HG02678 (cell line): ENCODE measurements around the gene PDRG1.

Source experiments
- ATAC-seq: cut with Tn5 transposase; IDR thresholded peaks from one replicate; pipeline ENCODE4 v1.9.1; 2021; ENCODE audit warnings: mild to moderate bottlenecking, moderate library complexity; ENCODE audit not compliant: unreplicated experiment

Gene PDRG1

DNA sequence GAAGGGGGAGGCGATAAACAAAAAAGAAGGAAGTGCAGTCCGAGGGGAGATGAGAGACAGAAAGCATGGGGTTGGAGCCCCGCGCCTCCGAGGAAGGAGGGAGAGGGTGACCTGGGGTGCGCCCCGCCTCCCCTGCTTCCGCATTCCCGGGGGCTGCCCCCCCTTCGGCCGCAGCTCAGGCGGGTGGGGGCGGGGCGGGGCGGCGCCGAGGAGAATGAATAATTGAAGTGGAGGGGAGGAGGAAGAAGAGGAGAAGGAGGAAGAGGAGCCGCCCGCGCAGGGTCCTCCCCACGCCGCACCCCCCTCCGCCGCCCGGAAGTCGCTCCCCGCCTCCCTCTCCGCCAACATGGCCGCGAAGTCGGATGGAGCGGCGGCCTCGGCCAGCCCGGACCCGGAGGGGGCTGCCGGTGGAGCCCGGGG, 16.0 kb upstream of the PDRG1 start, which contains the start of gene XKR7:
TSS of gene XKR7 (plus strand) at position 322 of the 420 bp plus-strand sequence. CDS start at position 347, 25 bp downstream.
- ATAC-seq = no peak

- no peak for ATAC-seq
These were observed 15.3 kb upstream of the PDRG1 start for GRCh38 chr20:31966991-31967655.

- no peak for ATAC-seq
These were observed 12.0 kb upstream of the PDRG1 start for GRCh38 chr20:31963889-31964288.

GRCh38 chr20:31962761-31963160, 10.9 kb upstream of the PDRG1 start:
- no peak for ATAC-seq

GRCh38 chr20:31956556-31957526, 5.0 kb upstream of the PDRG1 start:
- no peak for ATAC-seq

DNA sequence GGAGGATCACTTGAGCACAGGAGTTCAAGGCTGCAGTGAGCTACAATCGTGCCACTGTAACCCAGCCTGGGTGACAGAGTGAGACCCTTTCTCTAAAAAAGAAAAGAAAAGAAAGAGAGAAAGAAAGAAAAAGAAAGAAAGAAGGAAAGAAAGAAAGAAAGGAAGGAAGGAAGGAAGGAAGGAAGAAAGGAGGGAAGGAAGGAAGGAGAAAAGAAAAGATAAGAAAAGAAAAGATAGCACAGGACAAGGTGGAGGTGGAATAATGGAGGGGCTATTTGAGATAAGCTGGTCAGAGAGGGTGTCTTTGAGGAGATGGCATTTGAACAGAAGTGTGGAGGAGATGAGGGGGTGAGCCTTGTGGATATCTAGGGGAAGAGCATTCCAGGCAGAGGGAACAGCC, 2.7 kb upstream of the PDRG1 start:
- ATAC-seq = no peak

DNA sequence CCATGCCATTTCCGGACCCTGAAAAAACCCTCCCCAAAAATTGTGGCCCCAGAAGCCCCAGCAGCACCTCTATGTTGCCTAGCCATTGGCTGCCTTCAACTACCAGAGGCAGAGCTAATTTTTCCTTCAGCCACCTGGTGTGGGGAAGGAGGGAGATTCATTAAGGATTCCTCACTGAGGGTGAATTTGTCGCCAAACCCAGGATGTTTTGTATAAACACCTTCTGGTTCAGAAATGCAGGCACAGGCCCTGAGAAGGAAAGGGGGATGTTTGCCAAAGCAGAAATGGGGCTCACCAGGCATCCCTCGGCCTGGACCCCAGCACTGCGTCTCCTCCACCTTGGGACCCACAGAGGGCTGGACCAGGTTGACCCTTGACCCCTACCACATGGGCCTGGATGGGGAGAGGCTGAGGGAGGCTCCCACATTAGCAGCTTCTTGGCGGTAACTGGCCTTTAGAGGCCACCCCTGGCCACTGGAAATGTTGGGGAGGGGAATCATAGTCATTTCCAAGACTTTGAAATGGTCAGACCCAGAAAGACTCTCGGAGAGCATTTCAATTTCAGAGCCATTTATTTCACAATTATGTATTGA, 1.8 kb upstream of the PDRG1 start:
- ATAC-seq = no peak

- ATAC-seq = no peak
These were observed 680 bp downstream of the PDRG1 start for GRCh38 chr20:31951203-31951529.

DNA sequence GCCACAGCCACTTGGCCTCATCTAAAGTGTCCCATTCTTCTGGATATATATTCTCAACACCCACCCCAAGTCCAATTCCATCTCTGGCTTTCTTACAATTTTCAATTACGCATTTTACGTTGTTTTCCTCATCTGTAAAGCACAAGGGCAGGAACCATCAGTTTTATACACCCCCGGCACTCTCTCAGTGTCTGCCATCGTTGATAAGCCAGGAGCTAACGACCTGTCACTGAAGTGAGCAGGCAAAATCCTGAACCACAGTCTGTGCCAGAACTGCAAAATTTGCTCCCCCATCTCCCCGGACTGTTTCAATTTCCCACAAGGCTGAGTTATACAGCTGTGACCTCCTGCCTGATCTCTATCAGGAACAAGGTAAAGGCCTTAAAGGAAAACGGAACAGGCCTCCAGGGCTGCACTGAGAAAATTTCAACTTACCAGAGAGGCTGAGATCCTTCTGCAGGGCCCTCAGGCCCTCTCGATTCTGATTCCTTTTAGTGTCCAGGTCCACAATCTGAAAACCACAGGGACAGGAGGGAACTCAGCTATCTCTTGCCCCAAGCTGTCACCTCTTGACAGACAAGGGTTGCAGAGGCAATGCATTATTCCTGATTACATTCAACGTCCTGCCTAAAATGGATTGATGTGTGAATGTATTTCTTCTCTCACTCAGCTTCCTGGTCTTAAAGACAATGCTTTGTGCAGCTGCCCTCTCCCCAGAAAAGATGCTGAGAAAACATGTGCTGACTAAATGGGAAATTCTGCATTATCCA, 1.8 kb downstream of the PDRG1 start:
- no peak for ATAC-seq

DNA sequence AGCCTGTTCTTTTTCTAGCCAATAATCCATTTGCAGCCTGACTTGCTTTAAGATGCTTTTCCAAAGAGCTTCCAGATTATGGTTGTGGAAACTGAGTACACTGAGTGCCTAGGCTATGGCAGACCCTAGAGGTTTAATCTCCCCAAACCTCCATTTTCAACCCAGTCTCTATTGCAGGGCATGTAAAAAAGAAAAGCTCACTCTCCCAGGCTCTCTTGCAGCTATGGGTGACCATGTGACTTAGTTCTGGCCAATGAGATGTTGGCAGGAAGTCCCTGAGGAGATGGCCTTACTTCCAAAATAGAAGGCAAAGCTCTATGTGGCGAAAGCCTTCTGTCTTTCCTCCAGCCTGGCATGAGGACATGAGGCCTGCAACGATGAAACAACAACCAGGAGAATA, 3.8 kb downstream of the PDRG1 start:
- ATAC-seq = no peak

GRCh38 chr20:31945785-31946184, 6.1 kb downstream of the PDRG1 start:
- no peak for ATAC-seq

DNA sequence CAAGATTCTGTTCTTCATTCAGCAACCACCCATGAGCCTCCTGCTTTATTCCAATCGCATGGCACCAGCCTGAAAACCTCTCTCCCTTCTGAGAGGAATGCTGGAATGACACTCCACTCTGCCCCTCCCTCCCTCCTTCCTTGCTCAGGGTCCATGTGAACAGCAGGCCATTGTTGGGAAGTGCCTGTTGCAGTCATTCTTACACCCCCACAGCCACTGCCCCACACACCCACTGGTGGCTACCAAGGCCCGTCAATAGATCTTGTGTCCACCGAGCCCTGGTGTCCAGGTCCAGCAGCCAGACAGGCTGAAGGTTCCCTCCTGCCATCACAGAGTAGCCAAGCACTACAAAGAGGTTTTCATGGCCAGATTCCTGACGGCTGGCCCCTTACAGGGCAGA, 6.5 kb downstream of the PDRG1 start:
- ATAC-seq = no peak

GRCh38 chr20:31943052-31943471, 8.8 kb downstream of the PDRG1 start:
- ATAC-seq = no peak

- no peak for ATAC-seq
These were observed 12.2 kb downstream of the PDRG1 start for GRCh38 chr20:31939661-31940060.

DNA sequence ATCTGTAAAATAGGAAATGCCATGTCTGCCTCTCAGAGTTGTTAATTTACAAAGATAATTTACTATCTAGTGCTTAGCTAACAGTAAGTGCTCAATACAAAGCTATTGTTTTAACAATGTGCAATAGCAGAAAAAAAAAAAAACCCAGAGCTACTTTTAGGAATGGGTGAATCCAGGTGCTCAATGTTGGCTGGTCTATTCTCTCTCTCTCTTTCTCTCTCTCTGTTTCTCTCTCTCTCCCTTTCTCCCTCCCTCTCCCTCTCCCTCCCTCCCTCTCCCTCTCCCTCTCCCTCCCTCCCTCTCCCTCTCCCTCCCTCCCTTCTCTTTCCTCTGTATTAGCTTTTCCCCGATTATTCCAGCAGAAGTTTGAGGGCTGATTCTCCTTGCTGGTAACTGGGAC, 14.0 kb downstream of the PDRG1 start:
- ATAC-seq = no peak

DNA sequence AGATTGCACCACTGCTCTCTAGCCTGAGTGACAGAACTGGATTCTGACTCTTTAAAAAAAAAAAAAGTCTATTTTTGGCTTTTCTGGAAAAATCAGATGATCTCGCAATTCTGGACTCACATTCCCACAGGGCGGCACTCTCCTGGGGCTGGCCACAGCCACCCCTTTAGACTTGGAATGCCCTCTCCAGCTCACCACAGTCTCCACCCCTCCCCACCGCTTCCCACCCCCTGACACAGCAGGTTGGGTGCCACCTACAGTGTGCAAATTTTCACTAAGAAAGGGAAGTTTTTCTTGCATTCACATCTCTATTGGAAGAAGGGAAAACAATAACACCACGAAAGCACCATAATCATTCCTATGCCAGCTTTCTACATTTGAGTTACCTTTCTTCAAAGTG, 15.4 kb downstream of the PDRG1 start:
- ATAC-seq = no peak

- ATAC-seq = no peak
These were observed 16.7 kb downstream of the PDRG1 start for GRCh38 chr20:31934968-31935764.

- ATAC-seq = no peak
These were observed 17.4 kb downstream of the PDRG1 start for GRCh38 chr20:31934491-31934890.

- ATAC-seq = no peak
These were observed 18.1 kb downstream of the PDRG1 start for GRCh38 chr20:31933698-31934097.

- ATAC-seq = no peak
These were observed 21.1 kb downstream of the PDRG1 start for GRCh38 chr20:31930779-31931178.
